AG04450 (cell line): ENCODE measurements around the gene SLC25A48. TPM values are rescaled to one million over a fixed set of nuclear protein-coding genes. Genes with fewer than 3 reads are reported as not detected.

Source experiments
- CTCF ChIA-PET: fragments of 300-600, 350-600 bp; formaldehyde crosslinking; extraction: SDS; loops from one replicate; lab custom pipeline; 2022; ENCODE audit warnings: antibody characterized with exemption, inconsistent platforms; lab: Charles Lee
- POLR2A ChIA-PET: fragments of 350-600 bp; formaldehyde crosslinking; extraction: SDS; loops from one replicate; lab custom pipeline; 2021; ENCODE audit warnings: antibody characterized with exemption, inconsistent platforms; lab: Yijun Ruan, JAX
- DNase-seq: peaks from one replicate; pipeline ENCODE4 v3.0.0-alpha.2; 2011; ENCODE audit warnings: low read depth, low spot score
- H3K27ac ChIP-seq: one replicate; pipeline ENCODE4 v1.5.1; 2012; ENCODE audit warnings: low read depth, low read length, control low read depth
- H3K27me3 ChIP-seq: one replicate; pipeline ENCODE4 v1.6.0; 2012; ENCODE audit warnings: low read length; ENCODE audit not compliant: control insufficient read depth, insufficient read depth
- H3K4me3 ChIP-seq: 2 replicates; pipeline ENCODE4 v1.5.1; 2011; ENCODE audit warnings: mild to moderate bottlenecking, low read depth, low read length, control low read depth
- H3K9me3 ChIP-seq: 2 replicates; pipeline ENCODE4 v1.5.1; 2012; ENCODE audit warnings: low read length; ENCODE audit not compliant: control insufficient read depth, insufficient read depth
- CTCF ChIP-seq: IDR thresholded peaks from 2 replicates; pipeline ENCODE4 v1.5.1; 2011; ENCODE audit warnings: low read depth, low read length, control low read depth, inconsistent platforms
- polyA plus RNA-seq: library from polyadenylated mRNA; depleted of rRNA; stranded (reverse); fragments of >200 nt; gene quantifications from 2 replicates; pipeline ENCODE4 v1.2.3, GENCODE V29; 2011

The SLC25A48 gene
- polyA plus RNA-seq, 1 experiment = not detected

GRCh38 chr5:135883441-135883840 lies 49.0 kb downstream of the SLC25A48 start:
- CTCF ChIA-PET = interaction anchor here (0.7 to 2.7 kb wide), 3 partner anchors 200 to 329 kb away, joined by 3 to 11 read pairs (median 3); no protein-coding TSS in a partner anchor
- Histone ChIP-seq H3K9me3 (no peaks in the 10 kb centered on the region), H3K27ac (no peak overlapping the region), H3K27me3 (peaks cover 19% of the 10 kb centered on the region), H3K4me3 (no peak overlapping the region)
- TF ChIP-seq CTCF = peak; percentile 15; the same call in 1 of the 2 replicates
- POLR2A ChIA-PET = no interaction called here
- DNase-seq = no peak

GRCh38 chr5:135885031-135885430 lies 50.6 kb downstream of the SLC25A48 start:
- Histone ChIP-seq H3K9me3 (no peaks in the 10 kb centered on the region), H3K27ac (no peak overlapping the region), H3K27me3 (peaks cover 19% of the 10 kb centered on the region), H3K4me3 (no peak overlapping the region)
- TF ChIP-seq CTCF = no peak
- ChIA-PET CTCF (no interaction called here), POLR2A (no interaction called here)
- DNase-seq = no peak

- TF ChIP-seq CTCF = no peak
- ChIA-PET POLR2A (no interaction called here), CTCF (interaction anchor here (0.6 to 1.6 kb wide), 11 partner anchors 35 to 363 kb away, joined by 3 to 11 read pairs (median 5); no protein-coding TSS in a partner anchor)
- no peak overlapping the region for H3K27ac ChIP-seq
- DNase-seq = no peak
- no peaks in the 10 kb centered on the region for H3K9me3 ChIP-seq
- peaks cover 19% of the 10 kb centered on the region for H3K27me3 ChIP-seq
- no peak overlapping the region for H3K4me3 ChIP-seq
Measured at GRCh38 chr5:135886136-135886535, 51.7 kb downstream of the SLC25A48 start.

GRCh38 chr5:135887447-135887864 lies 53.0 kb downstream of the SLC25A48 start:
- CTCF ChIA-PET = interaction anchor here (0.6 to 5.9 kb wide), 14 partner anchors 54 to 329 kb away, joined by 3 to 108 read pairs (median 4); no protein-coding TSS in a partner anchor

More at GRCh38 chr5:135887447-135887864, 53.0 kb downstream of the SLC25A48 start:
- H3K9me3 ChIP-seq = no peaks in the 10 kb centered on the region
- no peak overlapping the region for H3K27ac ChIP-seq
- no peak overlapping the region for H3K4me3 ChIP-seq
- TF ChIP-seq CTCF = peak; percentile 88
- POLR2A ChIA-PET = no interaction called here
- DNase-seq = peak; percentile 39
- peaks cover 15% of the 10 kb centered on the region for H3K27me3 ChIP-seq
